GM12878 (cell line): ENCODE data around the gene FOXA1. TPM values are rescaled to one million over a fixed set of nuclear protein-coding genes. Genes with fewer than 3 reads are reported as not detected.

Experiments used
- ATAC-seq: fragments of 200-7000 bp; cut with Tn5 transposase; 3 replicates; pipeline ENCODE4 v1.9.1; 2020; ENCODE audit warnings: mild to moderate bottlenecking, moderate library complexity
- BruUV-seq: library from RNA; stranded (reverse); fragments of 400-500 nt; replicated peaks from 2 replicates; lab custom pipeline; 2021; lab: Mats Ljungman, UMichigan
- CTCF ChIA-PET: fragments of 300-600 bp; sonication (Branson Sonifier 250); formaldehyde crosslinking; extraction: SDS; loops from one replicate; lab custom pipeline; 2021; ENCODE audit warnings: inconsistent platforms; lab: Yijun Ruan, JAX
- POLR2A ChIA-PET: fragments of 350-600 bp; formaldehyde crosslinking; extraction: SDS; loops from one replicate; lab custom pipeline; 2021; ENCODE audit warnings: inconsistent platforms; lab: Charles Lee
- RAD21 ChIA-PET: fragments of 300-600 bp; sonication (Branson Sonifier 250); formaldehyde crosslinking; loops from one replicate; lab custom pipeline; 2023; ENCODE audit warnings: antibody characterized with exemption; ENCODE audit not compliant: unreplicated experiment; lab: Charles Lee
- SMC1A ChIA-PET: fragments of 300-600 bp; sonication (Branson Sonifier 250); formaldehyde crosslinking; loops from one replicate; lab custom pipeline; 2023; ENCODE audit not compliant: unreplicated experiment, uncharacterized antibody; lab: Charles Lee
- DNase-seq: peaks from one replicate; pipeline ENCODE4 v3.0.0-alpha.2; 2011; ENCODE audit warnings: low read depth, low spot score
- FAIRE-seq: peaks from 3 replicates; lab custom pipeline; 2011; peaks lifted over from hg19 to GRCh38; lab: Jason Lieb, UNC
- H2AFZ ChIP-seq: 2 replicates; pipeline ENCODE4 v1.6.0; 2011; ENCODE audit warnings: low read depth, low read length, control low read depth; ENCODE audit not compliant: control insufficient read depth
- H3K27ac ChIP-seq: 2 replicates; pipeline ENCODE4 v1.5.1; 2011; ENCODE audit warnings: control low read depth; ENCODE audit not compliant: control insufficient read depth, insufficient read depth
- H3K27me3 ChIP-seq, 2 experiments: replicated peaks in 1 of 2; 2 replicates each; pipeline versions ENCODE4 v1.6.0 to v1.6.1; 2011; ENCODE audit warnings: low read length in 1 of 2; ENCODE audit not compliant: control insufficient read depth in 2 of 2, insufficient read depth in 2 of 2
- H3K36me3 ChIP-seq, 2 experiments: 2 replicates each; pipeline ENCODE4 v1.5.1; 2011; ENCODE audit warnings: low read length in 1 of 2; ENCODE audit not compliant: control insufficient read depth in 2 of 2, insufficient read depth in 2 of 2
- H3K4me1 ChIP-seq: 2 replicates; pipeline ENCODE4 v1.6.1; 2011; ENCODE audit warnings: mild to moderate bottlenecking, low read length, moderate library complexity, mixed read lengths; ENCODE audit not compliant: control insufficient read depth, insufficient read depth
- H3K4me2 ChIP-seq: 2 replicates; pipeline ENCODE4 v1.6.0; 2011; ENCODE audit warnings: control low read depth; ENCODE audit not compliant: control insufficient read depth, insufficient read depth
- H3K4me3 ChIP-seq: fragments of 200-600 bp; sonication (generic); 2 replicates; pipeline ENCODE4 v1.5.1; 2016
- H3K79me2 ChIP-seq: 2 replicates; pipeline ENCODE4 v1.6.0; 2011; ENCODE audit warnings: low read length; ENCODE audit not compliant: control insufficient read depth, insufficient read depth
- H3K9ac ChIP-seq: 2 replicates; pipeline ENCODE4 v1.8.0; 2011; ENCODE audit warnings: low read length, control low read depth, mixed read lengths; ENCODE audit not compliant: control insufficient read depth, insufficient read depth
- H3K9me3 ChIP-seq: replicated peaks from 3 replicates; pipeline ENCODE4 v1.5.1; 2011; ENCODE audit warnings: mild to moderate bottlenecking, low read length; ENCODE audit not compliant: control insufficient read depth, insufficient read depth
- H4K20me1 ChIP-seq: 2 replicates; pipeline ENCODE4 v1.6.0; 2011; ENCODE audit not compliant: control insufficient read depth, insufficient read depth
- ASH2L ChIP-seq: fragments of 300-600, 200-600 bp; sonication (generic); IDR thresholded peaks from 2 replicates; pipeline ENCODE4 v1.6.1; 2017; ENCODE audit warnings: low read depth, mild to moderate bottlenecking, borderline replicate concordance
- EGR1 ChIP-seq, 2 experiments: IDR thresholded peaks; 1 replicate in 1 of 2; 2 replicates in 1 of 2; pipeline ENCODE4 v1.6.1; 2011 to 2012; ENCODE audit warnings: low read depth in 2 of 2, low read length in 2 of 2, borderline replicate concordance in 1 of 2, mild to moderate bottlenecking in 1 of 2, moderate library complexity in 1 of 2
- ELK1 ChIP-seq: IDR thresholded peaks from 2 replicates; pipeline ENCODE4 v1.6.1; 2012; ENCODE audit warnings: low read depth, low read length, improper control_type of control experiment
- FOS ChIP-seq: IDR thresholded peaks from 3 replicates; pipeline ENCODE4 v1.6.1; 2011; ENCODE audit warnings: borderline replicate concordance; ENCODE audit not compliant: insufficient read length; ENCODE audit errors: extremely low read depth
- HDAC6 ChIP-seq: fragments of 200-600 bp; sonication (generic); IDR thresholded peaks from one replicate; pipeline ENCODE4 v1.8.0; 2017; ENCODE audit warnings: antibody characterized with exemption; ENCODE audit not compliant: unreplicated experiment
- NFIC ChIP-seq: IDR thresholded peaks from 2 replicates; pipeline ENCODE4 v1.6.1; 2012; ENCODE audit warnings: low read depth, mild to moderate bottlenecking, inconsistent platforms, low read length, moderate library complexity
- POLR2A ChIP-seq: IDR thresholded peaks from 2 replicates; pipeline ENCODE4 v1.6.1; 2011; ENCODE audit warnings: low read depth, mild to moderate bottlenecking, low read length
- RCOR1 ChIP-seq: conservative IDR thresholded peaks from 2 replicates; pipeline ENCODE4 v1.6.1; 2012; ENCODE audit warnings: low read depth, low read length, improper control_type of control experiment
- SMAD1 ChIP-seq: fragments of 450-650 bp; IDR thresholded peaks from 2 replicates; pipeline ENCODE4 v1.6.1; 2018; ENCODE audit warnings: mild to moderate bottlenecking, low read depth; ENCODE audit not compliant: partially characterized antibody
- WGBS: methylation state at CpG from one replicate; pipeline ENCODE4 v1.1.6; 2016; ENCODE audit warnings: low lambda C conversion rate; ENCODE audit not compliant: insufficient replicate concordance, insufficient coverage; ENCODE audit errors: missing lambda C conversion rate; 5-methylcytosine and 5-hydroxymethylcytosine counted together
- in situ Hi-C: fragments of 300-500 bp; cut with MboI; formaldehyde crosslinking; loops from 9 replicates; pipeline ENCODE4 v1.14.3; 2018; ENCODE audit warnings: mixed read lengths
- intact Hi-C: fragments of 100-400 bp; cut with micrococcal nuclease; formaldehyde crosslinking; loops from one replicate; pipeline ENCODE4 v1.14.2; 2022; ENCODE audit not compliant: unreplicated experiment
- polyA plus RNA-seq, 11 experiments: library from polyadenylated mRNA; depleted of rRNA in 4 of 11; unstranded in 6 of 11; stranded (reverse) in 5 of 11; fragments of >200 nt; fragmentation: Nextera tagmentation in 4 of 11; fragmentation: Illumina TruSeq in 1 of 11; extraction: Ambion mirVana in 4 of 11; extraction: Trizol in 1 of 11; gene quantifications; 1 replicate in 1 of 11; 2 replicates in 10 of 11; pipeline versions ENCODE4 v1.2.1 to v1.2.3, GENCODE V29; 2011 to 2016; ENCODE audit warnings: inconsistent platforms in 2 of 11, missing spikeins in 2 of 11, low read depth in 1 of 11
- total RNA-seq, 4 experiments: library from RNA; depleted of rRNA in 3 of 4; stranded (reverse); fragments of >200 nt in 3 of 4; fragmentation: Illumina TruSeq in 1 of 4; extraction: Trizol in 1 of 4; gene quantifications; 2 replicates each; pipeline versions ENCODE4 v1.2.1 to v1.2.3, GENCODE V29; 2013 to 2021
- TF ChIP-seq, protein P1 (sequence below): fragments of 450-650 bp; IDR thresholded peaks from 2 replicates; pipeline ENCODE4 v1.6.1; 2017; ENCODE audit warnings: mild to moderate bottlenecking, moderate library complexity
- TF ChIP-seq, protein P2 (sequence below): fragments of 450-650 bp; IDR thresholded peaks from 2 replicates; pipeline ENCODE4 v1.6.1; 2017; ENCODE audit warnings: mild to moderate bottlenecking
- TF ChIP-seq, protein P3 (sequence below): fragments of 450-650 bp; IDR thresholded peaks from 2 replicates; pipeline ENCODE4 v1.6.1; 2017; ENCODE audit warnings: borderline replicate concordance

Gene FOXA1
- total and polyA plus RNA-seq, 10 of the 15 experiments (the other 5 are each of a cell fraction or from before 2014, with no cell fraction given): 0.03 to 0.18 (median 0.06) TPM; not detected in 7

GRCh38 chr14:37596790-37597472, 1.9 kb upstream of the FOXA1 start (continued):
- no peak for TF ChIP-seq ELK1
- no peak for TF ChIP-seq NFIC
- TF ChIP-seq EGR1 (IDR thresholded peaks at IDR 0.05; ENCODE audit: borderline replicate concordance in 1 of 2, low read depth in 2 of 2, low read length in 2 of 2): no peak

DNA sequence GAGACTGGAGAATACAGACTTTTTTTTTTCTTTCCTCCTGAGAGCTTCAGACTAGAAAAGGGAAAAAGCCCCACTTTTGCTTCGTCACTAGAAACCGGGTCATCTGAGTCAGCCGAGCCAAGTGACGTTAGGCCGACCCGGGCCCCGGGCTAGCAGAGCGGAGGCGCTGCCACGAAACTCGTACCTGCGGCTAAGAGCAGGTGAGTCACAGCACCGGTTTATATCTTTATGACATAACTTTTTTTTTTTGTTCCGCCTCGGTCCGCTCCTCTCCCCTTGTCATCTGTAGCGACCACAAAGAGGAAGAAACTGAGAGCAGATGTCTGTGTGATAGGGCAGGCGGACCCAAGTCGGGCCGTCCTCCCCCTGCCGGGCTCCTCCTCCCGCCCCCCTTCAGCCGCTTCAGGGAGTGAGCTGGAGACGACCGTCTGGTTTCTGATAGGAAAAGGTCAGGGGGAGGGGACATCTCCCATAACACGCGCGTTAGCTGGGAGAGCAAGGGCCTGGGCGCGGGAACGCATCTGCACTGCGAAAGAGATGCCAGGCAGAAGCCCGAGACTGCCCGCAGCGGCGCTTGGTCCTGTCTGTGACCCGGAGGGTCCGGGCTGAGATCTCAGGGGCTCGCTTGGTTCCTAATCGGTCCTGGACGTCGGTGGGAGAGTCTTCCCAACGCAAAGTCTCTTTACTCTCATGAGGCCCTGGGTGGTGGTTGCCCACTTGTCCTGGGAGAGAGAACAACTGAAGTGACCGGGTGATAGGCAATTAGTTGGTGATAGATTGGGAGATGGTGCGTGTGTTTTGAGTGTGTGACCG, 966 bp upstream of the FOXA1 start:
- no peak overlapping the region for H3K9ac ChIP-seq
- BruUV-seq: no TSS peak
- DNase-seq (no peak), ATAC-seq (peak; percentile 34), FAIRE-seq (no peak)
- no peak overlapping the region for H3K27ac ChIP-seq
- no peak overlapping the region for H3K4me2 ChIP-seq
- no peaks in the 10 kb centered on the region for H3K4me1 ChIP-seq
- no peak overlapping the region for H2AFZ ChIP-seq
- RAD21 ChIA-PET: no interaction called here
- in situ Hi-C loops (no loop called here), intact Hi-C loops (no loop called here)
- no peaks in the 10 kb centered on the region; a peak in 1 of 4 replicates for H3K27me3 ChIP-seq
- CTCF ChIA-PET: no interaction called here
- H3K9me3 ChIP-seq: no peaks in the 10 kb centered on the region; the same call in 2 of the 3 replicates
- no peaks in the 10 kb centered on the region for H3K36me3 ChIP-seq
- POLR2A ChIA-PET: no interaction called here
- H4K20me1 ChIP-seq: no peaks in the 10 kb centered on the region
- 24% methylated on average over 45 of the region's 46 CpGs for WGBS
- no peak overlapping the region for H3K4me3 ChIP-seq
- H3K79me2 ChIP-seq: no peaks in the 10 kb centered on the region
- SMC1A ChIA-PET: no interaction called here
- TF ChIP-seq, protein P1, sequence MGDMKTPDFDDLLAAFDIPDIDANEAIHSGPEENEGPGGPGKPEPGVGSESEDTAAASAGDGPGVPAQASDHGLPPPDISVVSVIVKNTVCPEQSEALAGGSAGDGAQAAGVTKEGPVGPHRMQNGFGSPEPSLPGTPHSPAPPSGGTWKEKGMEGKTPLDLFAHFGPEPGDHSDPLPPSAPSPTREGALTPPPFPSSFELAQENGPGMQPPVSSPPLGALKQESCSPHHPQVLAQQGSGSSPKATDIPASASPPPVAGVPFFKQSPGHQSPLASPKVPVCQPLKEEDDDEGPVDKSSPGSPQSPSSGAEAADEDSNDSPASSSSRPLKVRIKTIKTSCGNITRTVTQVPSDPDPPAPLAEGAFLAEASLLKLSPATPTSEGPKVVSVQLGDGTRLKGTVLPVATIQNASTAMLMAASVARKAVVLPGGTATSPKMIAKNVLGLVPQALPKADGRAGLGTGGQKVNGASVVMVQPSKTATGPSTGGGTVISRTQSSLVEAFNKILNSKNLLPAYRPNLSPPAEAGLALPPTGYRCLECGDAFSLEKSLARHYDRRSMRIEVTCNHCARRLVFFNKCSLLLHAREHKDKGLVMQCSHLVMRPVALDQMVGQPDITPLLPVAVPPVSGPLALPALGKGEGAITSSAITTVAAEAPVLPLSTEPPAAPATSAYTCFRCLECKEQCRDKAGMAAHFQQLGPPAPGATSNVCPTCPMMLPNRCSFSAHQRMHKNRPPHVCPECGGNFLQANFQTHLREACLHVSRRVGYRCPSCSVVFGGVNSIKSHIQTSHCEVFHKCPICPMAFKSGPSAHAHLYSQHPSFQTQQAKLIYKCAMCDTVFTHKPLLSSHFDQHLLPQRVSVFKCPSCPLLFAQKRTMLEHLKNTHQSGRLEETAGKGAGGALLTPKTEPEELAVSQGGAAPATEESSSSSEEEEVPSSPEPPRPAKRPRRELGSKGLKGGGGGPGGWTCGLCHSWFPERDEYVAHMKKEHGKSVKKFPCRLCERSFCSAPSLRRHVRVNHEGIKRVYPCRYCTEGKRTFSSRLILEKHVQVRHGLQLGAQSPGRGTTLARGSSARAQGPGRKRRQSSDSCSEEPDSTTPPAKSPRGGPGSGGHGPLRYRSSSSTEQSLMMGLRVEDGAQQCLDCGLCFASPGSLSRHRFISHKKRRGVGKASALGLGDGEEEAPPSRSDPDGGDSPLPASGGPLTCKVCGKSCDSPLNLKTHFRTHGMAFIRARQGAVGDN: no peak
- TF ChIP-seq ASH2L: no peak
- TF ChIP-seq SMAD1: no peak
- no peak for TF ChIP-seq RCOR1
- no peak for TF ChIP-seq HDAC6
- TF ChIP-seq, protein P2, sequence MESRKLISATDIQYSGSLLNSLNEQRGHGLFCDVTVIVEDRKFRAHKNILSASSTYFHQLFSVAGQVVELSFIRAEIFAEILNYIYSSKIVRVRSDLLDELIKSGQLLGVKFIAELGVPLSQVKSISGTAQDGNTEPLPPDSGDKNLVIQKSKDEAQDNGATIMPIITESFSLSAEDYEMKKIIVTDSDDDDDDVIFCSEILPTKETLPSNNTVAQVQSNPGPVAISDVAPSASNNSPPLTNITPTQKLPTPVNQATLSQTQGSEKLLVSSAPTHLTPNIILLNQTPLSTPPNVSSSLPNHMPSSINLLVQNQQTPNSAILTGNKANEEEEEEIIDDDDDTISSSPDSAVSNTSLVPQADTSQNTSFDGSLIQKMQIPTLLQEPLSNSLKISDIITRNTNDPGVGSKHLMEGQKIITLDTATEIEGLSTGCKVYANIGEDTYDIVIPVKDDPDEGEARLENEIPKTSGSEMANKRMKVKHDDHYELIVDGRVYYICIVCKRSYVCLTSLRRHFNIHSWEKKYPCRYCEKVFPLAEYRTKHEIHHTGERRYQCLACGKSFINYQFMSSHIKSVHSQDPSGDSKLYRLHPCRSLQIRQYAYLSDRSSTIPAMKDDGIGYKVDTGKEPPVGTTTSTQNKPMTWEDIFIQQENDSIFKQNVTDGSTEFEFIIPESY: no peak
- TF ChIP-seq, protein P3, sequence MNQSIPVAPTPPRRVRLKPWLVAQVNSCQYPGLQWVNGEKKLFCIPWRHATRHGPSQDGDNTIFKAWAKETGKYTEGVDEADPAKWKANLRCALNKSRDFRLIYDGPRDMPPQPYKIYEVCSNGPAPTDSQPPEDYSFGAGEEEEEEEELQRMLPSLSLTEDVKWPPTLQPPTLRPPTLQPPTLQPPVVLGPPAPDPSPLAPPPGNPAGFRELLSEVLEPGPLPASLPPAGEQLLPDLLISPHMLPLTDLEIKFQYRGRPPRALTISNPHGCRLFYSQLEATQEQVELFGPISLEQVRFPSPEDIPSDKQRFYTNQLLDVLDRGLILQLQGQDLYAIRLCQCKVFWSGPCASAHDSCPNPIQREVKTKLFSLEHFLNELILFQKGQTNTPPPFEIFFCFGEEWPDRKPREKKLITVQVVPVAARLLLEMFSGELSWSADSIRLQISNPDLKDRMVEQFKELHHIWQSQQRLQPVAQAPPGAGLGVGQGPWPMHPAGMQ: no peak
- no peak for TF ChIP-seq FOS
- TF ChIP-seq POLR2A: no peak
